Measurements from ENCODE around the gene DAPK3. TPM values are rescaled to one million over a fixed set of nuclear protein-coding genes. Genes with fewer than 3 reads are reported as not detected.

Gene DAPK3
- total and polyA plus RNA-seq, 8 donors: 47.0 to 238 (median 71.2) TPM

DNA sequence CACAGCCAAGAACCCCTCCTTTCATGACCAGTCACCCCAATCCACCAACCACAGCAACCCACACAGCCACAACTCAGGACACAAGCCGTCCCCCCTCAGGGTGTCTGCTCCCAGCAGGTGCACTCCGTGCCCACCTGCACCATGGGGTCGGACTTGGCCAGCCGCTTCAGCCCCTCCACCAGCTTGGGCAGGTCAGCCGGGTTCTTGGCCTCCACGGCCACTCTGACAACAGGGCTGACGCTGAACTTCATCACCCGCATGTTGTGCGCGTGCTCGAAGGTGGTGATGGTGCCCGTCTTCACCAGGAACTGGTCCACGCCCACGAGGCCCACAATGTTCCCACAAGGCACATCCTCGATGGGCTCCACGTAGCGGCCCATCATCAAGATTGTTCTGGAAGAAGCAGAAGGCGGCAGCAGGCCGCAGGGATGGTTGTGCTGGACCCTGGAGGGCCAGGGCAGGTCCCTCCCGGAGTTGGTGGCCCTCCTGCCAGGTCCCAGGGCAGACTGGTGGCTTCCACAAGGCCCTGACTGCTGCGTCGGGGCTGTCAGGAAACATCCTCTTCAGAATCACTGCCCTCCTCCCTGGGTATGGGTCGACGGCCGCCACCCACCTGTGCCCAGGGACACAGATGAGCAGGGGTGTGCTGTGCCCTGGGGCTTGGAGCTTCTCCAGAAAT is 8.9 kb upstream of the DAPK3 start:
- no peaks in the 10 kb centered on the region for H3K9me3 ChIP-seq
- peaks cover 92 to 97% (median 95%) of the 10 kb centered on the region in 4 donors for H3K36me3 ChIP-seq
- no peak overlapping the region for H3K4me3 ChIP-seq
- H3K4me1 ChIP-seq: peaks cover 18 to 85% (median 29%) of the 10 kb centered on the region in 4 donors
- TF ChIP-seq, protein P1, sequence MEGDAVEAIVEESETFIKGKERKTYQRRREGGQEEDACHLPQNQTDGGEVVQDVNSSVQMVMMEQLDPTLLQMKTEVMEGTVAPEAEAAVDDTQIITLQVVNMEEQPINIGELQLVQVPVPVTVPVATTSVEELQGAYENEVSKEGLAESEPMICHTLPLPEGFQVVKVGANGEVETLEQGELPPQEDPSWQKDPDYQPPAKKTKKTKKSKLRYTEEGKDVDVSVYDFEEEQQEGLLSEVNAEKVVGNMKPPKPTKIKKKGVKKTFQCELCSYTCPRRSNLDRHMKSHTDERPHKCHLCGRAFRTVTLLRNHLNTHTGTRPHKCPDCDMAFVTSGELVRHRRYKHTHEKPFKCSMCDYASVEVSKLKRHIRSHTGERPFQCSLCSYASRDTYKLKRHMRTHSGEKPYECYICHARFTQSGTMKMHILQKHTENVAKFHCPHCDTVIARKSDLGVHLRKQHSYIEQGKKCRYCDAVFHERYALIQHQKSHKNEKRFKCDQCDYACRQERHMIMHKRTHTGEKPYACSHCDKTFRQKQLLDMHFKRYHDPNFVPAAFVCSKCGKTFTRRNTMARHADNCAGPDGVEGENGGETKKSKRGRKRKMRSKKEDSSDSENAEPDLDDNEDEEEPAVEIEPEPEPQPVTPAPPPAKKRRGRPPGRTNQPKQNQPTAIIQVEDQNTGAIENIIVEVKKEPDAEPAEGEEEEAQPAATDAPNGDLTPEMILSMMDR (IDR thresholded peaks at IDR 0.05): no peak
- no peak for TF ChIP-seq POLR2A (IDR thresholded peaks at IDR 0.05)
- no peak for TF ChIP-seq EP300 (IDR thresholded peaks at IDR 0.05)
- no peak for TF ChIP-seq POLR2AphosphoS5 (IDR thresholded peaks at IDR 0.05)
- no peaks in the 10 kb centered on the region for H3K27me3 ChIP-seq
- intact Hi-C loops (cut with DNase I; ENCODE audit: low total_unique reads): loop anchor here (10.0 kb wide), 1 partner anchor 205 kb away; the partner anchor contains the start of genes ANKRD24 and SIRT6
- no peak overlapping the region for H3K27ac ChIP-seq
- peak in 1 of 2 donors; percentile 12 for DNase-seq
- 86 to 100% (median 86%) methylated on average over 2 to 25 of the region's 25 CpGs for WGBS, 5 donors

DNA sequence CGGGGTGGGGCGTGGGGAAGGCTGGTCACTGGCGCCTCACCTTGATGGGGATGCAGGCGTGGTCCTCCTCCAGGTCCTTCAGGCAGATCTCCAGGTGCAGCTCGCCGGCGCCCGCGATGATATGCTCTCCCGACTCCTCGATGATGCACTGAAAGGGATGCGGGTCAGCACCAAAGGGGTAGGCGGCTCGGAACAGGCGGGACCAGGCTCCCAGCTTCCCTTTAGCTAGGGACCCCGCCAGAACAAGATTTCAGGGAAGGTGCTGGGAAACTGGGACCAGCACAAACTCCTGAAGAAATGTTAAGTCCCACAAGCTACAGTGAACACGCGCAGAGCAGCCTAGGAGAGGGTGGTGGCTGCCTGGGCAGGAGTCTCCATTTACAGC is 8.4 kb upstream of the DAPK3 start:
- Histone ChIP-seq H3K36me3 (peaks cover 92 to 95% (median 94%) of the 10 kb centered on the region in 4 donors), H3K9me3 (no peaks in the 10 kb centered on the region), H3K4me3 (no peak overlapping the region), H3K4me1 (peaks cover 15 to 84% (median 27%) of the 10 kb centered on the region in 4 donors), H3K27ac (peak overlapping the region in 1 of 5 donors; percentile 19), H3K27me3 (no peaks in the 10 kb centered on the region)
- no peak for DNase-seq
- intact Hi-C loops (cut with DNase I; ENCODE audit: low total_unique reads): no loop called here
- 90 to 92% (median 92%) methylated on average over 16 to 18 of the region's 18 CpGs for WGBS, 5 donors
- TF ChIP-seq POLR2A (IDR thresholded peaks at IDR 0.05): no peak
- TF ChIP-seq EP300 (IDR thresholded peaks at IDR 0.05): no peak
- TF ChIP-seq POLR2AphosphoS5 (IDR thresholded peaks at IDR 0.05): no peak
- TF ChIP-seq, protein P1 (IDR thresholded peaks at IDR 0.05): no peak

DNA sequence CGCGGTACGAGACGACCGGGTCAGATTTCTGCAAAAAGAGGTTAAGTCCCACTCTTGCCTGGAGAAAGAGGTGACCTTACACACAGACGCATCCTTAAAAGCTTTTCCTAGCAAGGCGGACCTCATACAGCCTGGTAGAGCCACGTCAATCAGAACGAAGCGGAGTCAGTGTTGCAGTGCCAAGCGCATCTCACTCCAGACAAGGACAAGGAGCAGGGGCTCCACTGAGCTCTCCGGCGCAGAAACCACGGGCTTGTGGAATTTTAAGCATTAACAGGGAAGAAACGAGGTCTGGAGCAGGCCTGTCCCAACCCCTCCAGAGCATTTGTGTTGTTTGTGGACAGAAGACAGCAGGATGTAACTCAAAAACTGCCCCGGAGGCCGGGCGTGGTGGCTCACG is 7.2 kb upstream of the DAPK3 start:
- no peak for DNase-seq
- H3K9me3 ChIP-seq: no peaks in the 10 kb centered on the region
- H3K4me3 ChIP-seq: no peak overlapping the region
- intact Hi-C loops (cut with DNase I; ENCODE audit: low total_unique reads): no loop called here
- H3K27ac ChIP-seq: no peak overlapping the region
- H3K4me1 ChIP-seq: peaks cover 4 to 73% (median 15%) of the 10 kb centered on the region in 4 donors
- TF ChIP-seq, protein P1 (IDR thresholded peaks at IDR 0.05): no peak
- TF ChIP-seq EP300 (IDR thresholded peaks at IDR 0.05): no peak
- no peak for TF ChIP-seq POLR2A (IDR thresholded peaks at IDR 0.05)
- TF ChIP-seq POLR2AphosphoS5 (IDR thresholded peaks at IDR 0.05): no peak
- H3K36me3 ChIP-seq: peaks cover 80 to 84% (median 83%) of the 10 kb centered on the region in 4 donors
- WGBS, 5 donors: 91 to 94% (median 92%) methylated on average over 16 to 19 of the region's 19 CpGs
- no peaks in the 10 kb centered on the region for H3K27me3 ChIP-seq

DNA sequence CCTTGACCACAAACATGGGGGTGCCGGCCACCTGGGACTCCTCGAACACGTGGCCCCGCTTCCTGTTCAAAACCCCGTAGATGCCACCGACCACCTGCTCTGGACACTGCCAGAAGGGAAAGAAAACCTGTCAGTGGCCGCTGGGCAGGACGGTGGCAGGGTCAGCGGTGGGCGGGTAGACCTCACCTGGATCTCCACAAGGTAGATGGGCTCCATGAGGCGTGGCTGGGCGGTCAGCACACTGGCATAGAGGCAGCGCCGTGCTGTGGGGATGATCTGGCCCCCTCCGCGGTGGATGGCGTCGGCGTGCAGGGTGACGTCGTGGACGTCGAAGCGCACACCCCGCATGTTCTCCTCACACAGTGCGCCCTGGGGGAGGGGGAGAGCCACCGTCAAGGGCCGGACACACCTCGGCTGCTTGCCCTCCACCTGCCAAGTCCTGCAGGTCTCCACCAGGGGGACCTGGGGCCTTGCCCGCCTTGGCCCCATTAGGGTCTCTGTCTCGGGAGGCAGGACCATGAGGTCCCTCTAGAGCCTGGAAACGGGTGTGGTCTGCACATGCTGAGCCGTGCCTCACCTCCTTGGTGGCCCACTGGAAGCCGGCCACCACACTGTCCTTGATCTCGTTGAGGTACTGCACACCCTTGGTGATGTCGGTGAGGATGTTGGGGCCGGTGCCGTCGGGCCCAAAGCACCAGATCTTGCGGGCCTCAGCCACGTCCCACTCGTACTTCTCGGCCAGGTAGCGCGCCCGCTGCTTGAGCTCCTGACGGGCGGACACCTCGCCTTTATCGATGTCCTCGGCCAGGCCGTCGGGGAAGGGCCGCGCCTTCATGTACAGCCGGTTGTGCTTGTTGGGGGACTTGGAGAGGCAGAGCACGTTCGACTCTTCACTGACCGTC is 6.6 kb upstream of the DAPK3 start:
- Histone ChIP-seq H3K4me1 (peaks cover 0 to 66% (median 9%) of the 10 kb centered on the region in 4 donors), H3K27me3 (no peaks in the 10 kb centered on the region), H3K36me3 (peaks cover 74 to 82% (median 78%) of the 10 kb centered on the region in 4 donors), H3K9me3 (no peaks in the 10 kb centered on the region), H3K27ac (peak overlapping the region in 1 of 5 donors; percentile 33), H3K4me3 (no peak overlapping the region)
- no peak for TF ChIP-seq POLR2A (IDR thresholded peaks at IDR 0.05)
- TF ChIP-seq POLR2AphosphoS5 (IDR thresholded peaks at IDR 0.05): peak in 1 of 3 donors; percentile 3
- no peak for TF ChIP-seq EP300 (IDR thresholded peaks at IDR 0.05)
- TF ChIP-seq, protein P1 (IDR thresholded peaks at IDR 0.05): no peak
- peak in 1 of 2 donors; percentile 23 for DNase-seq
- intact Hi-C loops (cut with DNase I; ENCODE audit: low total_unique reads): no loop called here
- 85 to 88% (median 86%) methylated on average over 42 to 59 of the region's 59 CpGs for WGBS, 5 donors
